ENCODE results near the gene PIK3R1. TPM values are rescaled to one million over a fixed set of nuclear protein-coding genes. Genes with fewer than 3 reads are reported as not detected.
"Not testable (repeated sequence)": the region's sequence is repeated elsewhere in the genome, so short reads cannot be mapped to it uniquely, and the experiment has no call there.

The PIK3R1 gene
- total RNA-seq, 2 experiments from 2014 or later, result 75.6 to 97.0 TPM

GRCh38 chr5:68210654-68211053, 4.9 kb upstream of the PIK3R1 start:
- CTCF ChIA-PET, result interaction anchor here (1.2 kb wide), 1 partner anchor 8 kb away, joined by 3 read pairs; no protein-coding TSS in a partner anchor
- H3K27ac Mint-ChIP-seq, H3K4me1 Mint-ChIP-seq, H3K4me3 Mint-ChIP-seq, DNase-seq, H3K27me3 Mint-ChIP-seq, POLR2A ChIA-PET: not testable (repeated sequence)
- peaks cover 22% of the 10 kb centered on the region for H3K9me3 Mint-ChIP-seq
- H3K36me3 Mint-ChIP-seq (ENCODE audit: low read depth), result peaks cover 14% of the 10 kb centered on the region

- ChIA-PET POLR2A (interaction anchor here (0.5 kb wide), 1 partner anchor 47 kb away, joined by 3 read pairs; no protein-coding TSS in a partner anchor), CTCF (interaction anchor here (1.2 to 2.1 kb wide), 3 partner anchors 10 to 72 kb away, joined by 3 to 8 read pairs (median 6); no protein-coding TSS in a partner anchor)
- DNase-seq, result no peak
- Mint-ChIP-seq H3K9me3 (peaks cover 20% of the 10 kb centered on the region), H3K36me3 (ENCODE audit: low read depth) (peaks cover 32% of the 10 kb centered on the region), H3K27ac (peak overlapping the region; percentile 94), H3K27me3 (no peaks in the 10 kb centered on the region), H3K4me3 (peak overlapping the region; percentile 81), H3K4me1 (peaks cover 36% of the 10 kb centered on the region)
These were observed 911 bp upstream of the PIK3R1 start for GRCh38 chr5:68214482-68215207.

- Mint-ChIP-seq H3K9me3 (peaks cover 14% of the 10 kb centered on the region), H3K36me3 (ENCODE audit: low read depth) (peaks cover 39% of the 10 kb centered on the region), H3K27ac (peak overlapping the region; percentile 87), H3K4me1 (peaks cover 40% of the 10 kb centered on the region), H3K4me3 (peak overlapping the region; percentile 81), H3K27me3 (no peaks in the 10 kb centered on the region)
- peak; percentile 80 for DNase-seq
- ChIA-PET CTCF (interaction anchor here (0.9 to 2.0 kb wide), 10 partner anchors 9 to 1008 kb away, joined by 3 to 7 read pairs (median 4); no protein-coding TSS in a partner anchor), POLR2A (interaction anchor here (0.6 to 1.1 kb wide), 2 partner anchors 42 to 54 kb away, joined by 4 read pairs; no protein-coding TSS in a partner anchor)
These were observed 315 bp downstream of the PIK3R1 start for GRCh38 chr5:68215898-68216244.

- CTCF ChIA-PET, result interaction anchor here (0.7 to 2.0 kb wide), 14 partner anchors 8 to 1008 kb away, joined by 3 to 7 read pairs (median 3); no protein-coding TSS in a partner anchor
- DNase-seq, result peak; percentile 66
- H3K36me3 Mint-ChIP-seq (ENCODE audit: low read depth), result peaks cover 38% of the 10 kb centered on the region
These were observed 890 bp downstream of the PIK3R1 start for GRCh38 chr5:68216245-68217046.

GRCh38 chr5:68217047-68217355, 1.4 kb downstream of the PIK3R1 start:
- CTCF ChIA-PET, result interaction anchor here (0.9 to 2.0 kb wide), 8 partner anchors 8 to 604 kb away, joined by 3 to 7 read pairs (median 3); no protein-coding TSS in a partner anchor
- Mint-ChIP-seq H3K4me1 (peaks cover 44% of the 10 kb centered on the region), H3K36me3 (ENCODE audit: low read depth) (peaks cover 37% of the 10 kb centered on the region), H3K9me3 (peaks cover 3% of the 10 kb centered on the region), H3K4me3 (peak overlapping the region; percentile 81), H3K27me3 (no peaks in the 10 kb centered on the region), H3K27ac (peak overlapping the region; percentile 87)
- no peak for DNase-seq
- POLR2A ChIA-PET, result interaction anchor here (0.9 to 1.2 kb wide), 2 partner anchors 33 to 63 kb away, joined by 3 to 8 read pairs; no protein-coding TSS in a partner anchor

More at GRCh38 chr5:68216245-68217046, 890 bp downstream of the PIK3R1 start:
- peak overlapping the region; percentile 81 for H3K4me3 Mint-ChIP-seq
- H3K27ac Mint-ChIP-seq, result peak overlapping the region; percentile 87
- peaks cover 9% of the 10 kb centered on the region for H3K9me3 Mint-ChIP-seq
- no peaks in the 10 kb centered on the region for H3K27me3 Mint-ChIP-seq
- POLR2A ChIA-PET, result interaction anchor here (0.6 to 1.2 kb wide), 4 partner anchors 34 to 64 kb away, joined by 3 to 8 read pairs (median 4); no protein-coding TSS in a partner anchor
- peaks cover 41% of the 10 kb centered on the region for H3K4me1 Mint-ChIP-seq

- Mint-ChIP-seq H3K27me3 (no peaks in the 10 kb centered on the region), H3K4me3 (peak overlapping the region; percentile 81), H3K9me3 (no peaks in the 10 kb centered on the region), H3K4me1 (peaks cover 49% of the 10 kb centered on the region), H3K27ac (no peak overlapping the region), H3K36me3 (ENCODE audit: low read depth) (peaks cover 41% of the 10 kb centered on the region)
- no peak for DNase-seq
- CTCF ChIA-PET, result interaction anchor here (1.0 to 1.6 kb wide), 3 partner anchors 10 to 29 kb away, joined by 3 read pairs; no protein-coding TSS in a partner anchor
- POLR2A ChIA-PET, result no interaction called here
These were observed 2.0 kb downstream of the PIK3R1 start for GRCh38 chr5:68217528-68217927.

- peaks cover 57% of the 10 kb centered on the region for H3K4me1 Mint-ChIP-seq
- H3K4me3 Mint-ChIP-seq, result no peak overlapping the region
- peaks cover 41% of the 10 kb centered on the region for H3K36me3 Mint-ChIP-seq (ENCODE audit: low read depth)
- no peak overlapping the region for H3K27ac Mint-ChIP-seq
- CTCF ChIA-PET, result interaction anchor here (0.8 to 2.2 kb wide), 3 partner anchors 11 to 20 kb away, joined by 3 to 5 read pairs (median 3); no protein-coding TSS in a partner anchor
- no peaks in the 10 kb centered on the region for H3K27me3 Mint-ChIP-seq
- POLR2A ChIA-PET, result no interaction called here
- no peak for DNase-seq
- no peaks in the 10 kb centered on the region for H3K9me3 Mint-ChIP-seq
These were observed 3.7 kb downstream of the PIK3R1 start for GRCh38 chr5:68219161-68219816.

GRCh38 chr5:68220260-68220659, 4.7 kb downstream of the PIK3R1 start:
- H3K9me3 Mint-ChIP-seq, result no peaks in the 10 kb centered on the region
- ChIA-PET CTCF (interaction anchor here (1.1 to 2.2 kb wide), 2 partner anchors 10 to 19 kb away, joined by 3 to 5 read pairs; no protein-coding TSS in a partner anchor), POLR2A (no interaction called here)
- H3K27ac Mint-ChIP-seq, result no peak overlapping the region
- H3K4me1 Mint-ChIP-seq, result peaks cover 64% of the 10 kb centered on the region
- DNase-seq, result no peak
- peaks cover 45% of the 10 kb centered on the region for H3K36me3 Mint-ChIP-seq (ENCODE audit: low read depth)
- H3K27me3 Mint-ChIP-seq, result no peaks in the 10 kb centered on the region
- H3K4me3 Mint-ChIP-seq, result no peak overlapping the region

GRCh38 chr5:68220914-68221313, 5.4 kb downstream of the PIK3R1 start:
- Mint-ChIP-seq H3K27me3 (no peaks in the 10 kb centered on the region), H3K9me3 (no peaks in the 10 kb centered on the region), H3K4me1 (peaks cover 70% of the 10 kb centered on the region), H3K27ac (no peak overlapping the region), H3K4me3 (no peak overlapping the region), H3K36me3 (ENCODE audit: low read depth) (peaks cover 52% of the 10 kb centered on the region)
- no peak for DNase-seq
- POLR2A ChIA-PET, result no interaction called here
- CTCF ChIA-PET, result interaction anchor here (0.6 to 2.2 kb wide), 2 partner anchors 18 to 59 kb away, joined by 3 to 5 read pairs; no protein-coding TSS in a partner anchor

GRCh38 chr5:68221488-68221887, 5.9 kb downstream of the PIK3R1 start:
- no peaks in the 10 kb centered on the region for H3K27me3 Mint-ChIP-seq

GRCh38 chr5:68222310-68222709, 6.8 kb downstream of the PIK3R1 start:
- no peak for DNase-seq
- H3K36me3 Mint-ChIP-seq (ENCODE audit: low read depth), result peaks cover 62% of the 10 kb centered on the region
- peaks cover 76% of the 10 kb centered on the region for H3K4me1 Mint-ChIP-seq
- POLR2A ChIA-PET, result no interaction called here
- H3K4me3 Mint-ChIP-seq, result no peak overlapping the region
- CTCF ChIA-PET, result no interaction called here
- H3K27me3 Mint-ChIP-seq, result no peaks in the 10 kb centered on the region
- no peaks in the 10 kb centered on the region for H3K9me3 Mint-ChIP-seq
- H3K27ac Mint-ChIP-seq, result no peak overlapping the region

More at GRCh38 chr5:68221488-68221887, 5.9 kb downstream of the PIK3R1 start:
- CTCF ChIA-PET, result interaction anchor here (0.6 to 2.2 kb wide), 2 partner anchors 18 to 59 kb away, joined by 3 to 5 read pairs; no protein-coding TSS in a partner anchor
- Mint-ChIP-seq H3K4me3 (no peak overlapping the region), H3K36me3 (ENCODE audit: low read depth) (peaks cover 57% of the 10 kb centered on the region), H3K9me3 (no peaks in the 10 kb centered on the region), H3K27ac (no peak overlapping the region), H3K4me1 (peaks cover 75% of the 10 kb centered on the region)
- DNase-seq, result no peak
- POLR2A ChIA-PET, result no interaction called here

- H3K9me3 Mint-ChIP-seq, result no peaks in the 10 kb centered on the region
- H3K36me3 Mint-ChIP-seq (ENCODE audit: low read depth), result peaks cover 66% of the 10 kb centered on the region
- peaks cover 74% of the 10 kb centered on the region for H3K4me1 Mint-ChIP-seq
- H3K27ac Mint-ChIP-seq, result no peak overlapping the region
- POLR2A ChIA-PET, result no interaction called here
- CTCF ChIA-PET, result interaction anchor here (0.6 to 1.1 kb wide), 2 partner anchors 40 to 53 kb away, joined by 4 read pairs; no protein-coding TSS in a partner anchor
- H3K4me3 Mint-ChIP-seq, result no peak overlapping the region
- no peaks in the 10 kb centered on the region for H3K27me3 Mint-ChIP-seq
- no peak for DNase-seq
These were observed 7.3 kb downstream of the PIK3R1 start for GRCh38 chr5:68222824-68223354.
